Activated CD4-positive, alpha-beta memory T cell treated with anti-CD3 and anti-CD28 coated beads for 36 hours (primary cell): Measurements from ENCODE around the gene SFXN5. TPM values are rescaled to one million over a fixed set of nuclear protein-coding genes. Genes with fewer than 3 reads are reported as not detected.
"Not testable (repeated sequence)": the region's sequence is repeated elsewhere in the genome, so short reads cannot be mapped to it uniquely, and the experiment has no call there.

ENCODE experiments used
- CTCF ChIA-PET: fragments of 350-600 bp; sonication (Branson Sonifier 250); formaldehyde crosslinking; loops from one replicate; lab custom pipeline; 2021; ENCODE audit warnings: antibody characterized with exemption, inconsistent platforms; lab: Charles Lee
- POLR2A ChIA-PET: fragments of 350-600 bp; sonication (Branson Sonifier 250); formaldehyde crosslinking; loops from one replicate; lab custom pipeline; 2021; ENCODE audit warnings: antibody characterized with exemption; lab: Charles Lee
- DNase-seq: peaks from one replicate; pipeline ENCODE4 v3.0.0-alpha.2; 2020
- H3K27ac Mint-ChIP-seq: one replicate; pipeline ENCODE4 v1.8.0; 2021; ENCODE audit warnings: mixed read lengths
- H3K27me3 Mint-ChIP-seq: one replicate; pipeline ENCODE4 v1.8.0; 2021; ENCODE audit warnings: mixed read lengths
- H3K36me3 Mint-ChIP-seq: one replicate; pipeline ENCODE4 v1.8.0; 2021; ENCODE audit warnings: mixed read lengths
- H3K4me1 Mint-ChIP-seq: one replicate; pipeline ENCODE4 v1.8.0; 2021; ENCODE audit warnings: low read depth, mixed read lengths
- H3K4me3 Mint-ChIP-seq: one replicate; pipeline ENCODE4 v1.8.0; 2021; ENCODE audit warnings: mild to moderate bottlenecking, mixed read lengths
- H3K9me3 Mint-ChIP-seq: one replicate; pipeline ENCODE4 v1.8.0; 2021; ENCODE audit warnings: mixed read lengths
- intact Hi-C: fragments of 100-400 bp; cut with micrococcal nuclease; formaldehyde crosslinking; loops from one replicate; pipeline ENCODE4 v1.15.1; 2023
- total RNA-seq, 2 experiments: library from RNA; stranded (reverse); gene quantifications; one replicate each; pipeline ENCODE4 v1.2.3, GENCODE V29; 2021

SFXN5 gene
- total RNA-seq, 2 experiments from 2014 or later = 4.5 to 7.6 TPM

- H3K4me3 Mint-ChIP-seq = not testable (repeated sequence)
Measured at GRCh38 chr2:73093601-73094218, 22.2 kb upstream of the SFXN5 start.

GRCh38 chr2:73092146-73092783 lies 20.8 kb upstream of the SFXN5 start:
- ChIA-PET CTCF (interaction anchor here (1.2 to 1.8 kb wide), 3 partner anchors 64 to 120 kb away, joined by 3 to 7 read pairs (median 7); no protein-coding TSS in a partner anchor), POLR2A (no interaction called here)
- H3K27ac Mint-ChIP-seq = no peak overlapping the region

More at GRCh38 chr2:73093601-73094218, 22.2 kb upstream of the SFXN5 start:
- H3K9me3 Mint-ChIP-seq, H3K27me3 Mint-ChIP-seq, DNase-seq, H3K36me3 Mint-ChIP-seq, intact Hi-C loops, H3K27ac Mint-ChIP-seq, H3K4me1 Mint-ChIP-seq: not testable (repeated sequence)
- ChIA-PET POLR2A (interaction anchor here (0.6 kb wide), 1 partner anchor 163 kb away, joined by 3 read pairs; no protein-coding TSS in a partner anchor), CTCF (interaction anchor here (1.3 to 1.9 kb wide), 2 partner anchors 8 to 68 kb away, joined by 3 to 9 read pairs; no protein-coding TSS in a partner anchor)

GRCh38 chr2:73091696-73092095 lies 20.2 kb upstream of the SFXN5 start:
- POLR2A ChIA-PET = no interaction called here

More at GRCh38 chr2:73092146-73092783, 20.8 kb upstream of the SFXN5 start:
- no peaks in the 10 kb centered on the region for H3K27me3 Mint-ChIP-seq
- H3K4me3 Mint-ChIP-seq = no peak overlapping the region
- intact Hi-C loops = no loop called here
- H3K4me1 Mint-ChIP-seq = peaks cover 2% of the 10 kb centered on the region
- DNase-seq = no peak
- no peaks in the 10 kb centered on the region for H3K36me3 Mint-ChIP-seq
- H3K9me3 Mint-ChIP-seq = no peaks in the 10 kb centered on the region

GRCh38 chr2:73091164-73091563 lies 19.7 kb upstream of the SFXN5 start:
- no peaks in the 10 kb centered on the region for H3K27me3 Mint-ChIP-seq
- H3K4me1 Mint-ChIP-seq = peaks cover 2% of the 10 kb centered on the region
- H3K9me3 Mint-ChIP-seq = no peaks in the 10 kb centered on the region
- intact Hi-C loops = no loop called here
- H3K27ac Mint-ChIP-seq = no peak overlapping the region
- H3K4me3 Mint-ChIP-seq = no peak overlapping the region
- no peak for DNase-seq
- CTCF ChIA-PET = interaction anchor here (1.8 kb wide), 1 partner anchor 65 kb away, joined by 7 read pairs; no protein-coding TSS in a partner anchor
- H3K36me3 Mint-ChIP-seq = no peaks in the 10 kb centered on the region
- POLR2A ChIA-PET = no interaction called here

More at GRCh38 chr2:73091696-73092095, 20.2 kb upstream of the SFXN5 start:
- intact Hi-C loops = no loop called here
- Mint-ChIP-seq H3K4me1 (peaks cover 2% of the 10 kb centered on the region), H3K27ac (no peak overlapping the region), H3K36me3 (no peaks in the 10 kb centered on the region), H3K27me3 (no peaks in the 10 kb centered on the region), H3K4me3 (no peak overlapping the region), H3K9me3 (no peaks in the 10 kb centered on the region)
- CTCF ChIA-PET = interaction anchor here (1.6 to 1.8 kb wide), 2 partner anchors 65 to 86 kb away, joined by 7 read pairs; no protein-coding TSS in a partner anchor
- no peak for DNase-seq

- no peaks in the 10 kb centered on the region for H3K36me3 Mint-ChIP-seq
- no peak for DNase-seq
- H3K9me3 Mint-ChIP-seq = no peaks in the 10 kb centered on the region
- intact Hi-C loops = loop anchor here (5.0 kb wide), 1 partner anchor 97 kb away; no protein-coding TSS in a partner anchor
- CTCF ChIA-PET = interaction anchor here (5.4 to 8.7 kb wide), 3 partner anchors 67 to 123 kb away, joined by 42 to 118 read pairs (median 69); partner anchors contain the start of gene SMYD5
- H3K27ac Mint-ChIP-seq = no peak overlapping the region
- no peaks in the 10 kb centered on the region for H3K27me3 Mint-ChIP-seq
- POLR2A ChIA-PET = no interaction called here
- H3K4me3 Mint-ChIP-seq = no peak overlapping the region
- H3K4me1 Mint-ChIP-seq = peaks cover 2% of the 10 kb centered on the region
Measured at GRCh38 chr2:73089270-73090030, 17.9 kb upstream of the SFXN5 start.

- Mint-ChIP-seq H3K4me1 (peaks cover 2% of the 10 kb centered on the region), H3K27me3 (no peaks in the 10 kb centered on the region), H3K9me3 (no peaks in the 10 kb centered on the region), H3K36me3 (no peaks in the 10 kb centered on the region), H3K27ac (no peak overlapping the region), H3K4me3 (no peak overlapping the region)
- intact Hi-C loops = loop anchor here (5.0 kb wide), 1 partner anchor 96 kb away; no protein-coding TSS in a partner anchor
- CTCF ChIA-PET = interaction anchor here (5.4 to 8.7 kb wide), 3 partner anchors 68 to 124 kb away, joined by 42 to 118 read pairs (median 69); partner anchors contain the start of gene SMYD5
- DNase-seq = no peak
- POLR2A ChIA-PET = no interaction called here
Measured at GRCh38 chr2:73088703-73089102, 17.2 kb upstream of the SFXN5 start.

GRCh38 chr2:73088211-73088610 lies 16.7 kb upstream of the SFXN5 start:
- intact Hi-C loops = loop anchor here (5.0 kb wide), 1 partner anchor 96 kb away; no protein-coding TSS in a partner anchor
- no peaks in the 10 kb centered on the region for H3K27me3 Mint-ChIP-seq
- no peak for DNase-seq
- no peaks in the 10 kb centered on the region for H3K36me3 Mint-ChIP-seq
- CTCF ChIA-PET = interaction anchor here (0.9 to 8.7 kb wide), 5 partner anchors 11 to 124 kb away, joined by 3 to 118 read pairs (median 42); partner anchors contain the start of gene SMYD5
- H3K4me3 Mint-ChIP-seq = no peak overlapping the region
- H3K27ac Mint-ChIP-seq = no peak overlapping the region
- POLR2A ChIA-PET = no interaction called here
- H3K9me3 Mint-ChIP-seq = no peaks in the 10 kb centered on the region
- H3K4me1 Mint-ChIP-seq = peaks cover 2% of the 10 kb centered on the region

GRCh38 chr2:73087311-73087710 lies 15.8 kb upstream of the SFXN5 start:
- POLR2A ChIA-PET = no interaction called here
- Mint-ChIP-seq H3K9me3 (no peaks in the 10 kb centered on the region), H3K27me3 (no peaks in the 10 kb centered on the region), H3K36me3 (no peaks in the 10 kb centered on the region), H3K4me1 (no peaks in the 10 kb centered on the region), H3K27ac (no peak overlapping the region), H3K4me3 (no peak overlapping the region)
- intact Hi-C loops = loop anchor here (5.0 kb wide), 1 partner anchor 95 kb away; no protein-coding TSS in a partner anchor
- CTCF ChIA-PET = interaction anchor here (0.9 to 8.7 kb wide), 10 partner anchors 9 to 125 kb away, joined by 3 to 118 read pairs (median 9); partner anchors contain the start of genes RAB11FIP5 and SMYD5
- no peak for DNase-seq

- no peaks in the 10 kb centered on the region for H3K9me3 Mint-ChIP-seq
- ChIA-PET POLR2A (no interaction called here), CTCF (interaction anchor here (0.6 to 8.7 kb wide), 19 partner anchors 9 to 192 kb away, joined by 3 to 118 read pairs (median 7); partner anchors contain the start of genes RAB11FIP5 and SMYD5)
- no peak overlapping the region for H3K4me3 Mint-ChIP-seq
- H3K27me3 Mint-ChIP-seq = no peaks in the 10 kb centered on the region
- DNase-seq = peak; percentile 88
- intact Hi-C loops = loop anchor here (1.0 to 5.0 kb wide), 4 partner anchors 78 to 127 kb away; no protein-coding TSS in a partner anchor
- H3K4me1 Mint-ChIP-seq = no peaks in the 10 kb centered on the region
- H3K27ac Mint-ChIP-seq = no peak overlapping the region
- no peaks in the 10 kb centered on the region for H3K36me3 Mint-ChIP-seq
Measured at GRCh38 chr2:73085691-73086090, 14.2 kb upstream of the SFXN5 start.

- intact Hi-C loops = loop anchor here (1.0 to 5.0 kb wide), 4 partner anchors 78 to 127 kb away; no protein-coding TSS in a partner anchor
- Mint-ChIP-seq H3K27me3 (no peaks in the 10 kb centered on the region), H3K36me3 (no peaks in the 10 kb centered on the region), H3K4me3 (no peak overlapping the region), H3K4me1 (no peaks in the 10 kb centered on the region), H3K9me3 (no peaks in the 10 kb centered on the region), H3K27ac (no peak overlapping the region)
- POLR2A ChIA-PET = no interaction called here
- CTCF ChIA-PET = interaction anchor here (0.6 to 8.7 kb wide), 21 partner anchors 10 to 192 kb away, joined by 3 to 118 read pairs (median 7); partner anchors contain the start of genes RAB11FIP5 and SMYD5
- DNase-seq = no peak
Measured at GRCh38 chr2:73084971-73085370, 13.5 kb upstream of the SFXN5 start.
